A549 (cell line): ENCODE results near the gene SLAIN2.

Source experiments
- CTCF ChIP-seq: fragments of >200 bp; sonication (Bioruptor Twin); formaldehyde crosslinking; IDR thresholded peaks from 3 replicates; pipeline ENCODE4 v1.5.1; 2016
- KDM5A ChIP-seq: fragments of 200-600 bp; sonication (generic); IDR thresholded peaks from 2 replicates; pipeline ENCODE4 v1.6.1; 2016; ENCODE audit warnings: antibody characterized with exemption, mild to moderate bottlenecking
- POLR2A ChIP-seq: IDR thresholded peaks from 2 replicates; pipeline ENCODE4 v1.6.1; 2012; ENCODE audit warnings: mild to moderate bottlenecking, low read length
- TF ChIP-seq, protein P1 (sequence below): fragments of 250-450 bp; sonication (Bioruptor Pico); IDR thresholded peaks from 2 replicates; pipeline ENCODE4 v1.5.0; 2021; ENCODE audit warnings: mild to moderate bottlenecking, moderate library complexity, borderline replicate concordance
- TF ChIP-seq, protein P2 (sequence below): fragments of 200-600 bp; sonication (generic); IDR thresholded peaks from 2 replicates; pipeline ENCODE4 v1.6.1; 2016; ENCODE audit warnings: antibody characterized with exemption, mild to moderate bottlenecking, moderate library complexity

GRCh38 chr4:48369771-48370170 lies 28.4 kb downstream of the SLAIN2 start:
- TF ChIP-seq KDM5A (no peak), CTCF (no peak), POLR2A (no peak)
- TF ChIP-seq, protein P1, sequence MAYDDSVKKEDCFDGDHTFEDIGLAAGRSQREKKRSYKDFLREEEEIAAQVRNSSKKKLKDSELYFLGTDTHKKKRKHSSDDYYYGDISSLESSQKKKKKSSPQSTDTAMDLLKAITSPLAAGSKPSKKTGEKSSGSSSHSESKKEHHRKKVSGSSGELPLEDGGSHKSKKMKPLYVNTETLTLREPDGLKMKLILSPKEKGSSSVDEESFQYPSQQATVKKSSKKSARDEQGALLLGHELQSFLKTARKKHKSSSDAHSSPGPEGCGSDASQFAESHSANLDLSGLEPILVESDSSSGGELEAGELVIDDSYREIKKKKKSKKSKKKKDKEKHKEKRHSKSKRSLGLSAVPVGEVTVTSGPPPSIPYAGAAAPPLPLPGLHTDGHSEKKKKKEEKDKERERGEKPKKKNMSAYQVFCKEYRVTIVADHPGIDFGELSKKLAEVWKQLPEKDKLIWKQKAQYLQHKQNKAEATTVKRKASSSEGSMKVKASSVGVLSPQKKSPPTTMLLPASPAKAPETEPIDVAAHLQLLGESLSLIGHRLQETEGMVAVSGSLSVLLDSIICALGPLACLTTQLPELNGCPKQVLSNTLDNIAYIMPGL (CRISPR knock-in tag), result no peak
- TF ChIP-seq, protein P2, sequence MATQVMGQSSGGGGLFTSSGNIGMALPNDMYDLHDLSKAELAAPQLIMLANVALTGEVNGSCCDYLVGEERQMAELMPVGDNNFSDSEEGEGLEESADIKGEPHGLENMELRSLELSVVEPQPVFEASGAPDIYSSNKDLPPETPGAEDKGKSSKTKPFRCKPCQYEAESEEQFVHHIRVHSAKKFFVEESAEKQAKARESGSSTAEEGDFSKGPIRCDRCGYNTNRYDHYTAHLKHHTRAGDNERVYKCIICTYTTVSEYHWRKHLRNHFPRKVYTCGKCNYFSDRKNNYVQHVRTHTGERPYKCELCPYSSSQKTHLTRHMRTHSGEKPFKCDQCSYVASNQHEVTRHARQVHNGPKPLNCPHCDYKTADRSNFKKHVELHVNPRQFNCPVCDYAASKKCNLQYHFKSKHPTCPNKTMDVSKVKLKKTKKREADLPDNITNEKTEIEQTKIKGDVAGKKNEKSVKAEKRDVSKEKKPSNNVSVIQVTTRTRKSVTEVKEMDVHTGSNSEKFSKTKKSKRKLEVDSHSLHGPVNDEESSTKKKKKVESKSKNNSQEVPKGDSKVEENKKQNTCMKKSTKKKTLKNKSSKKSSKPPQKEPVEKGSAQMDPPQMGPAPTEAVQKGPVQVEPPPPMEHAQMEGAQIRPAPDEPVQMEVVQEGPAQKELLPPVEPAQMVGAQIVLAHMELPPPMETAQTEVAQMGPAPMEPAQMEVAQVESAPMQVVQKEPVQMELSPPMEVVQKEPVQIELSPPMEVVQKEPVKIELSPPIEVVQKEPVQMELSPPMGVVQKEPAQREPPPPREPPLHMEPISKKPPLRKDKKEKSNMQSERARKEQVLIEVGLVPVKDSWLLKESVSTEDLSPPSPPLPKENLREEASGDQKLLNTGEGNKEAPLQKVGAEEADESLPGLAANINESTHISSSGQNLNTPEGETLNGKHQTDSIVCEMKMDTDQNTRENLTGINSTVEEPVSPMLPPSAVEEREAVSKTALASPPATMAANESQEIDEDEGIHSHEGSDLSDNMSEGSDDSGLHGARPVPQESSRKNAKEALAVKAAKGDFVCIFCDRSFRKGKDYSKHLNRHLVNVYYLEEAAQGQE, result no peak
